G401.6 (cell line): ENCODE data around the gene STXBP6.
"Not testable (repeated sequence)": the region's sequence is repeated elsewhere in the genome, so short reads cannot be mapped to it uniquely, and the experiment has no call there.

Experiments used
- FAIRE-seq: peaks from 2 replicates; lab custom pipeline; 2012; peaks lifted over from hg19 to GRCh38; lab: Jason Lieb, UNC

The STXBP6 gene

DNA sequence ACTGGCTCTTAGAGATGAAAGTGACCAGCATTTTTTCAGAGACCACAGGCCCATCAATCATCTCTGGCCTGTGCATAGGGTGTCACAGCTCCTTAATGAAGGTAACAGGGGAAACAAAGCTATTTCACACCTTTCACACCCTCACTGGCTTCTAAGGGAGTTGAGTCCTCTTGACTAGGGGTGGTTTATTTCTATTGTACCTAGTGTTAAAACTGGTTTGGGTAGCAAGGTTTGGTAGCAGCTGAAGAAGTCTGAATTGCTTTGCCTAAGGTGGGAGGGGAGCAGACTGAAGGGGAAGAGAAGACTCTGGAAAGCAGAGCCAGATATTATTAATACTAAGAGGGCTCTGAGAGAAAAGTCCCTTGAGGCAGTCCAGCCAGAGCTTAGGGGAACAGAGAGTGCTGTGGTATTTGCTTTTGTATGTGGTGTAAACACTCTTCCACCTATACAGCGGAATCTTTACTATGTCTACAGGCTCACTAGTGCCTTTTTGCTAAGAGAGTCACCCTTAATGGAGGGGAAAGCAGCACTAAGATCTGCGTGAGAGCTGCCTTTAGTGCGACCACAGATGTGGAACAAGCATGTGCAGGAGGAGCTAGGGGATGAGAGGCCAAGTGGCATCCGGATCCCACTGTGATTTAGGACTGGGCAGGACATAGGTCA is 95.8 kb downstream of the STXBP6 start:
- FAIRE-seq = no peak

DNA sequence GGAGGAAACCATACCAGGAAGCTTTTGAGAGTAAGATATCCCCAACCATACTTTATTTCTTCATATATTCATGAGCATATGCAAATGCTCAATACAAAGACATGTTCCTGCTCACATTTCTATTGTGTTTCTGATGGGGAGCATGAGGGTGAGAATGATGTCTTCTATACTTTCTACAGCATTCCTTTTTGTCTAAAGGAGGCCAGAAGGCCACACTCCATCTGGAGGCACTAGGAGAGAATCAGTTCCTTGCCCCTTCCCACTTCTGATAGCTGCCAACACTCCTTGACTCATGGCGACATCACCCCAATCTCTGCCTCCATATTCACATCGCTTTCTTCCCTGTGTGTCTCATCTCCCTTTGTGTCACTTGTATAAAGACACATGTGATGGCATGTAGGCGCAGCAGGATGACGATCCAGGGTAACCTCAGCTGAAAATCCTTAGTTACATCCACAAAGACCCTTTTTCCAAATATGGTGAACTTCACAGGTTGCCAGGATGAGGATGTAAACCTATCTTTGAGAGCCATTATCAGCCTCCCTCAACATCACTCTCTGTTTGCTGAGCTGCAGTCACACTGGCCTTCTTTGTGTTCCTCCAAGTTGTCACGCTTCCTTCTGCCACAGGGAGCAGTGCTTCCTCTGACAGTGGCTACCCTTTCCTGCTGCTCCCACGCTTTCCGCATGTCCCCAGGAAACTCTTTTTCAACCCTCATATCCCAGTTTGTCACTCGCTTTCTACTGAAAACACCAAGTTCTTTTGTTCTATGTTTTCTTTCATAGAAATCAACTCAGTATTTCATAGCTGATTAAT is 96.9 kb downstream of the STXBP6 start:
- no peak for FAIRE-seq

DNA sequence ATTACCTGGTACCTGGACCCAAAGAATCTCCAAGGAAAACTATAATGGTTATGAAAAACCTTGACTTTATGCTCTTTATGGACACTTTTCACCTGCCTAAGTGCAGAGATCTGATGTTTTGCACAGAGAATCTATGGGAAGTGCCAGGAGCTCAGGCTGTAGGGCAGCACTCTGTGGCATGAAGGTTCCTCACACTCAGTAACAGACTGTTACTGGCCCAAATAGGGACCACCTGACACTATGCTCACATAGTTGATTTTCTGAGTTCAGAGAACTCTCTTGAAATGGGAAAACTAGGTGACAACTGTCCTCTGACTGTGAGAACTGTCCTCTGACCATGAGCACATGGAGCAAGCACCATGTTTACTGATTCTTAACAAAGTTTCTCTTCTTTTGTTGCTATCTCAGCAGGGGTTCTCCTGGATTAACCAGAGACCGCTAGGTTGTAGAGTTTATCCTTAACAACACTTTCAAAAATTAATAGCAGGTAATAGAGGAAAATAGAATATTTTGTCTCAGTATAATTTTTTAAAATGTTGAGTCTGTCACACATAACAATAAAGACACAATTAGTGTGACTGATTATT is 101.6 kb downstream of the STXBP6 start:
- FAIRE-seq = no peak

DNA sequence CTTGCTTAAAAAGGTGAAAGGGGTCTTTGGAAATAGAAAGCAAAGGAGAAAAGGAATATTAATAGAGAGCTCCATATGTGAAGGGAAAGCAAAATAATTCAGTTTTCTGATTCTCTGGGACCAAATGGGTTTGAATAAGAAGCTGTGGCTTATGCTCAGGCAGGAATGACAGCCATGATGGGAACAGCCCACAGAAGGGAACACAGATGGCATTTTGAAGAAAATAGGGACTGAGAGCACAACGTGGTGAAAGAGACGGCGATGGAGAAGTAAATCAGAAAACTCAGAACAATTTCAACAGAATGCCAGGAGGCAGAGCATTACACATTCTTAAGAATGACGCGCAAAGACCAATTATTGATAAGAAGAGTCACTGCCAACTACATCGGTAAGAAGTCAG is 102.8 kb downstream of the STXBP6 start:
- FAIRE-seq = no peak

DNA sequence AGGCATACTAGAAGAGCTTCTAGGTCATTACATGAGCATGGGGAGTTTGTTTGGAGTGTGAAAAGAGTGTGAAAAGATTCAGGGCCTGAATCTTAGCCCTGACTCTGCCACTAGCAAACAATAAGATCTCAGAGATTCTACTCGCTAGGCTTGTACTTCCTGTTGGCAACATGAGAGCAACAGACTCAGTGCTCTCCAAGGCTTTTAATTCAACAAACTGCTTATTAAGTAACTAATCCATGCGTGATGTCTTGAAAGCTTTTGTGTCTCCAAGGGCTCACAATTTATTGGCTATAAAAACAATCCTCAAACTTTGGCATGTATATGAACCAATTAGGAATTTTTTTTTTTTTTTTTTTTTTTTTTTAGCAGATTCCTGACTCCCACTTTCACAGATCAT is 105.1 kb downstream of the STXBP6 start:
- no peak for FAIRE-seq

GRCh38 chr14:24943024-24943423 is 106.9 kb downstream of the STXBP6 start:
- FAIRE-seq = no peak

GRCh38 chr14:24941719-24942118 is 108.2 kb downstream of the STXBP6 start:
- no peak for FAIRE-seq

GRCh38 chr14:24940213-24940783 is 109.6 kb downstream of the STXBP6 start:
- FAIRE-seq = no peak

DNA sequence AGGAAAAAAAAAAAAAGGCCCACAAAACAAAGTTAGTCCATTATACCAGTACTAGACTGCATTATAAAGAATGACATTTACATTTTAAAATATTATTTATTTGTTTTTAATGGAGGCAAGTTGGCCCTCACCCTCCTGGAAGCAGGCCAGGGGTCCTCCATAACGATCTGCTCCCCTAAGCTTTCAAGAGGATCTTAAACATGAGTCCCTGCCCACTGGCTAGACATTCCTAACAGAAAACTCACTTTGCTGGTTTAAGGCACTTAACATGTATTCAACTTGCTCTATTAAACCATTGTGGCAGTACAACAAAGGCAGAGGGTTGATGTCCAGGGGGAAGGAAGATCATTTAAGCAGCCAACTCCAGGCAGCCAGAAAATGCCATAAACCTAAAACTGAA is 111.4 kb downstream of the STXBP6 start:
- FAIRE-seq = no peak

GRCh38 chr14:24937300-24937699 is 112.6 kb downstream of the STXBP6 start:
- FAIRE-seq = no peak

DNA sequence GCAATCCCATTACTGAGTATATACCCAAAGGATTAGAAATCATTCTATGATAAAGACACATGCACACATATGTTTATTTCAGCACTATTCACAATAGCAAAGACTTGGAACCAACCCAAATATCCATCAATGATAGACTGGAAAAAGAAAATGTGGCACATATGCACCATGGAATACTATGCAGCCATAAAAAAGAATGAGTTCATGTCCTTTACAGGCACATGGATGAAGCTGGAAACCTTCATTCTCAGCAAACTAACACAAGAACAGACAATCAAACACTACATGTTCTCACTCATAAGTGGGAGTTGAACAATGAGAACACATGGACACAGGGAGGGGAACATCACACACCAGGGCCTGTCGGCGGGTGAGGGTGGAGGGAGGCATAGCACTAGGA is 113.2 kb downstream of the STXBP6 start:
- FAIRE-seq = not testable (repeated sequence)

- FAIRE-seq = no peak
These were observed 114.2 kb downstream of the STXBP6 start for GRCh38 chr14:24935796-24936195.

DNA sequence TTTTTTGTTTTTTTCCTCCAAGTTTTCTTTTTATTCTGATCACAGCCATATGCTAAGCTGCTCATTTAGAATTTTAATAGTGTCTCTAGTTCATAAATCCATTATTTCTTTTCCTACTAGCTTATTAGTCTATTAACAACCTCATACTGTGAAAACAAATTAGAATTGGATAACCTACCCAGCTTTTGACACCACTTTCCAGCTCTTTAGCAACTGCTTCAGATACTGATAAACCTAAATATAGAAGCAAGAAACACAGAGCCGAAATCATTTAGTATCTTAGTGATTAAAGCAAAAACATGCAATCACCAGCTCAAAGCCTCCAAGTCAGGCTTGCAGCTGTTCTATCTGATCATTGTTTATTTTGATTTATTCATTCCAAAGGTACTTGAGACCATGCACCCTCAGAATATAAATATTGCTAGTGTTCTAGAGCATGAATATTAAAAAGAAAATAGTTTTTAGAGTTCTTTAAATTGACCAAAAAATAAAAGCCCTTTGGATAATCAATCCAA is 121.5 kb downstream of the STXBP6 start:
- no peak for FAIRE-seq

GRCh38 chr14:24927809-24928208 is 122.1 kb downstream of the STXBP6 start:
- FAIRE-seq = no peak

DNA sequence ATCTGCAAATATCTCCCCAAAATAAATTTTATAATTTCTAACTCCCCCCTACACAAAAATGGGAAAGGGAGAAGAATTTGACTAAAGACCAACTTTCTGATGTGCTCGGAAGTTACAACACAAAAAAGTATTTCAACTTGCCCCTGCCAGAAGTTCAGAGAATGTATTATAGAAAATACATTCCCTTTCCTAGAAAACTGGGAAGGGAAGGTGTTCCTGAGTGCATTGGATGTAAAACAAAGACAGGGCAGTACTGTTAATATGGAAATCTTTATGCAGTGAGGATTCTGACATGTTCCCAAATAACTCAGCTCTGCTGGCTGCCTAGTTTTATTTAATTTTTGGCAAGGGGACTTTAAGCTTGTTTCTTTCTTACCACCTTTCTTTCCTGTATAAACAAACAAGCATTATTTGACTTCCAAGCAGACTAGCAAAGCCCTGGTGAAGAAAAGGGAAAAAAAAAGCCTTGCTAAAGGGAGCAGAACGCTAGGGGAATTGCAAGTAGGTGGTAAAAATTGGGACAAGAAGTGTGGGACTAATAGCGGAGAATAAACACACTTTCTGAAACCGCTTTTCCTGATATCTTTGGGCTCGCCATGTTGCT is 124.1 kb downstream of the STXBP6 start:
- FAIRE-seq = no peak

DNA sequence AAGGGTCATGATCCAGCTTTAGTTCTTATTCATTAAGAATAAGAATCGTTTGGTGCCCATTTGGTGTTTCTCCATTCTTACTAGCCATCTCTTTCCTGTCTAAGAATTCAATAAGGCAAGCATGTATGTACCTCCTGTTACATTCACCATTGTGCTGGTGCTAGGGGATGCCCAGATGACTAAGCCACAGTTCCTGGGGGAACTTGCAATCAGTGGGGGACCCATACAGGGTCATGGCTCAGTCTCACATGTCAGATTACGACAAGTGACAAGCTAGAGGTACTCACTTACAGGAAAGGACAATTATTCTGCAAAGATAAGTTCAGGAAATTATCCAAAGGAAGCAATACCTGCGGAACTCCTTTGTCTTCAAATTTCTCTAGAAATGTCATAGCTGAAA is 125.4 kb downstream of the STXBP6 start:
- no peak for FAIRE-seq

DNA sequence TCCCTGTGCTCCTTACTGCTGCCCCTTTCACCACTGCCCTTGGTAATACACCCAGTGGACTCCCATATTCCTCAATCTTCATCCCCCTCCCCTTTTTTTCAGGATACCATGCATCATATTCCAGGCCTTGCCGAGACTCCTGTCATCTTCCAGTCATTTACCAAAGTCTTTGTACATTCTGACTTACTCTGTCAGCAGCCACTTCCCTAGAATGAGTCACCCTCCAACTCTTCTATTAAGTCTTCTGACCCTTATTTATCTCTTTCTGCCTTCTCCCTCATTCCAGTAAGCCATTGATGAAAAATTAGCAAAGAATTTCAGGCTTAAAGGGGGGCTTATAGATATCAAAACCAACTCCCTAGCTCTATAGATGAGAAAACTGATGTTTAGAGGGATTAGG is 128.0 kb downstream of the STXBP6 start:
- no peak for FAIRE-seq

- no peak for FAIRE-seq
These were observed 129.5 kb downstream of the STXBP6 start for GRCh38 chr14:24920265-24921075.

- no peak for FAIRE-seq
These were observed 131.1 kb downstream of the STXBP6 start for GRCh38 chr14:24918822-24919221.

GRCh38 chr14:24915958-24916595 is 133.9 kb downstream of the STXBP6 start:
- no peak for FAIRE-seq

DNA sequence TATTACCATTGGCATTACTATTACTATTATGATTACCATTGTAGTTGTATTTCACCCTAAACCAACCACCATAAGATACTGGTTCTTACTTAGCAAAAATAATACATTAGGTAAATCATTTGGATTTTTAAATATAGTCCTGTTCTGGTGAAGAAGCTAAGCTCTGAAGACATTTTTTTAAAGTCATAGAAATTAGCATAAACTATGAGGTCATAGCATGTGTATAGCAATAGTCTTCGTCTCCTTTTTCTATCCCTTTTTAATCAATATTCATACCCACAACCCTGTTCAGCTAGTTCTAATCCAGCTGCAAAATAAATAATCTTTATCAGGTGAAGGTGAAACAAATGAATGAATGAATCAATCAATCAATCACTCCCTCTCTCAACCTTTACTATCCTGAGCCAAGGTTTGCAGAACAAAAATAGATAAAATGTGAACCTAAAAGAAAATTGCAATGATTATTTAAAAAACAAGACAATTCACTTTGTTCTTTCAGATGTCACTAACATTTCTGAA is 134.5 kb downstream of the STXBP6 start:
- no peak for FAIRE-seq
